Ishikawa (cell line): ENCODE measurements around the gene CFAP45.

Experiments used
- CEBPB ChIP-seq: IDR thresholded peaks from 2 replicates; pipeline ENCODE4 v1.6.1; 2012
- CREB1 ChIP-seq: IDR thresholded peaks from 2 replicates; pipeline ENCODE4 v1.6.1; 2012; ENCODE audit warnings: low read depth
- EGR1 ChIP-seq: IDR thresholded peaks from 2 replicates; pipeline ENCODE4 v1.6.1; 2012
- EP300 ChIP-seq: IDR thresholded peaks from 2 replicates; pipeline ENCODE4 v1.6.1; 2012; ENCODE audit warnings: borderline replicate concordance
- FOXM1 ChIP-seq: IDR thresholded peaks from 2 replicates; pipeline ENCODE4 v1.6.1; 2012; ENCODE audit warnings: low read depth, borderline replicate concordance
- NFIC ChIP-seq: IDR thresholded peaks from 2 replicates; pipeline ENCODE4 v1.6.1; 2012
- RAD21 ChIP-seq: IDR thresholded peaks from 2 replicates; pipeline ENCODE4 v1.6.1; 2012; ENCODE audit warnings: low read depth
- REST ChIP-seq: IDR thresholded peaks from 2 replicates; pipeline ENCODE4 v1.6.1; 2012; ENCODE audit warnings: low read depth, mild to moderate bottlenecking
- TAF1 ChIP-seq: IDR thresholded peaks from 2 replicates; pipeline ENCODE4 v1.6.1; 2012; ENCODE audit warnings: low read depth, mild to moderate bottlenecking
- TCF12 ChIP-seq: IDR thresholded peaks from 2 replicates; pipeline ENCODE4 v1.6.1; 2012; ENCODE audit warnings: low read depth
- TEAD4 ChIP-seq: IDR thresholded peaks from 2 replicates; pipeline ENCODE4 v1.6.1; 2012
- YY1 ChIP-seq: IDR thresholded peaks from 2 replicates; pipeline ENCODE4 v1.6.1; 2012; ENCODE audit warnings: low read depth
- ZBTB7A ChIP-seq: IDR thresholded peaks from 2 replicates; pipeline ENCODE4 v1.6.1; 2012; ENCODE audit warnings: low read depth
- TF ChIP-seq, protein P1 (sequence below): IDR thresholded peaks from 2 replicates; pipeline ENCODE4 v1.6.1; 2012
- TF ChIP-seq, protein P2 (sequence below): IDR thresholded peaks from 2 replicates; pipeline ENCODE4 v1.6.1; 2012

CFAP45 gene

DNA sequence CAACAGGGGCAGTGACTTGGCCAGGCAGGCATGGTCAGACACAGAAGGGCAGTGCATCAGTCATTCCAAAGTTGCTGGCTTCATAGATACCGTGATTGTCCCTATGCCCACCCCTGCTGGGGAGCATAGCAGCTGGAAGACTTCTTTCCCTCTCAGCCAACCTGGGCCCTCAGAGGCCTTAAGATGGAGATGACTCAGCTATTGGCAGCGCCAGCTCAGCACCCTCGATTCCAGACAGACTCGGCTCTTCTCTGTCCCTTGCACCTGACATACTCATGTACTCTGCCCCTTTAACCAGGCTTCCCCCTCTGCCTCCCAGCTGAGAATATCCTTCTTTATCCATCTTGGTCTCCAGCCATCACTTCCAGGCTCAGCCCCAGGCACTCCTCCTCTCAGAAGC lies 56.5 kb downstream of the CFAP45 start:
- TF ChIP-seq, protein P1, sequence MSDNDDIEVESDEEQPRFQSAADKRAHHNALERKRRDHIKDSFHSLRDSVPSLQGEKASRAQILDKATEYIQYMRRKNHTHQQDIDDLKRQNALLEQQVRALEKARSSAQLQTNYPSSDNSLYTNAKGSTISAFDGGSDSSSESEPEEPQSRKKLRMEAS, result no peak
- no peak for TF ChIP-seq NFIC
- no peak for TF ChIP-seq YY1
- no peak for TF ChIP-seq RAD21
- TF ChIP-seq ZBTB7A, result no peak
- TF ChIP-seq EGR1, result no peak
- no peak for TF ChIP-seq FOXM1
- no peak for TF ChIP-seq TEAD4
- no peak for TF ChIP-seq CEBPB
- no peak for TF ChIP-seq REST
- TF ChIP-seq EP300, result no peak

GRCh38 chr1:159841749-159842148 lies 58.2 kb downstream of the CFAP45 start:
- TF ChIP-seq ZBTB7A (no peak), CEBPB (no peak), RAD21 (no peak), REST (no peak), CREB1 (no peak), EGR1 (no peak), TAF1 (no peak), TCF12 (no peak), FOXM1 (no peak), NFIC (no peak), EP300 (no peak), YY1 (no peak), TEAD4 (no peak)
- TF ChIP-seq, protein P2, sequence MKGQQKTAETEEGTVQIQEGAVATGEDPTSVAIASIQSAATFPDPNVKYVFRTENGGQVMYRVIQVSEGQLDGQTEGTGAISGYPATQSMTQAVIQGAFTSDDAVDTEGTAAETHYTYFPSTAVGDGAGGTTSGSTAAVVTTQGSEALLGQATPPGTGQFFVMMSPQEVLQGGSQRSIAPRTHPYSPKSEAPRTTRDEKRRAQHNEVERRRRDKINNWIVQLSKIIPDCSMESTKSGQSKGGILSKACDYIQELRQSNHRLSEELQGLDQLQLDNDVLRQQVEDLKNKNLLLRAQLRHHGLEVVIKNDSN, result no peak
- TF ChIP-seq, protein P1, result no peak

DNA sequence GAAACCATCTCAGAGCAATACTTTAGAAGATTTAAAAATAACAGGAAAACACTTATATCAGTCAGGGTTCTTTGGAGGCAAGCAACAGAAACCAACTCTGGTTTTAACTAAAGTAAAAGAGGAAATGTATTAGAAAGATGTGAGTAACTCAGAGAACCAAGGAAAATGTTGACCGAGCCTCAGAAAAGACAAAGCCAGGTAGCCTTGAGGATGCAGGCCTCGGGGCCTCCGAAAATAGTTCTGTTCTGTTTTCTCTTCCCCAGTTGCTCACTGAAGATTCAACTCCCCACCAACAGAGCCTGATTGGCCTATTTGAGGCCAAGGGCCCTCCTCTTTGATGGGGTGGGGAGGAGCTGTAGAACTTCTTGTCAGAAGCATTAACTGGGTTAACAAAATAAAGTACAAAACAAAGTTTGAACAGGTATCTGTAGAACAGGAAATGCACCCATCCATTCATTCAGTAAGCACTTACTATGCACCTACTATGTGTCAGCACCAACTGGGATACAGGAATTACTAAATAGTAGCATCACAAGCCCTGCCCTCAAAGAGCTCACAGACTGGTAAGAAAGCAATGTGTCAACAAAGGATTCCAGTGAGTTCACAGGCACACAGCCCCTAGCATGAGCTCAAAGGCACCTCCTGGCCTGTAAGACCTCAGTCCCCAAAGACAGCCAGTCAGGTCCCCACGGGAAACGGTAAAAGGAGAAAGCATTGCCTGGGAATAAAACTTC lies 60.7 kb downstream of the CFAP45 start:
- TF ChIP-seq TAF1 (no peak), CEBPB (no peak), TEAD4 (no peak), EGR1 (no peak), REST (no peak), EP300 (no peak), YY1 (no peak), NFIC (no peak), ZBTB7A (no peak), TCF12 (no peak)
- TF ChIP-seq, protein P1, result no peak
- TF ChIP-seq, protein P2, result no peak

DNA sequence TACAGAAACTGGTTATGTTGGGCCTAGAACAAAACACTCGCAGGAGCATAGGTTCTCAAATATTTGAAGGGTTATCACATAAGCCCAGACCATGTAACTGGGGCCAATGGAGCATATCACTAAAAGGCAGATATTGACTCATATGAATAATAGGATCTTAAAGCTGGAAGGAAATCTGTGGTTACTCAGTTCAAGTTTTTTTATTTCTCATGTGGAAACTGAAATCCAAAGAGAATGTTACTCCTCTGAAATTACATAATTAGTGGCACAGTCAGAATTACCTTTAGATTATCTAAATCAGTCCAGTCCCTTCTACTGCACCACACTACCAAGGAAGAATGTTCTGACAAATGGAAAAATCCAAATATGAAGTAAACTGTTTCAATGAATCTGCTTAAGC lies 61.2 kb downstream of the CFAP45 start:
- TF ChIP-seq REST (no peak), CEBPB (no peak), TAF1 (no peak), ZBTB7A (no peak), FOXM1 (no peak), EGR1 (no peak), TCF12 (no peak), CREB1 (no peak), NFIC (no peak), YY1 (no peak), EP300 (no peak)
- TF ChIP-seq, protein P1, result no peak
- TF ChIP-seq, protein P2, result no peak
